ENCODE measurements around the gene GGACT.

GGACT gene

GRCh38 chr13:100514788-100515409 is 73.7 kb downstream of the GGACT start:
- CTCF ChIA-PET = interaction anchor here (0.6 to 1.8 kb wide), 7 partner anchors 26 to 639 kb away, joined by 3 to 7 read pairs (median 3); no protein-coding TSS in a partner anchor
- peak; percentile 76 for DNase-seq (ENCODE audit: extremely low spot score)
- TF ChIP-seq ARNT (IDR thresholded peaks at IDR 0.05) = no peak
- no peak for TF ChIP-seq LEF1 (IDR thresholded peaks at IDR 0.05; ENCODE audit: borderline replicate concordance)
- no peak for TF ChIP-seq FOXK2 (IDR thresholded peaks at IDR 0.05)
- TF ChIP-seq PKNOX1 (IDR thresholded peaks at IDR 0.05) = no peak
- TF ChIP-seq HDGF (IDR thresholded peaks at IDR 0.05; ENCODE audit: borderline replicate concordance) = no peak
- TF ChIP-seq ZNF384 (IDR thresholded peaks at IDR 0.05) = no peak
- TF ChIP-seq TARDBP (IDR thresholded peaks at IDR 0.05) = no peak
- TF ChIP-seq FOXM1 (IDR thresholded peaks at IDR 0.05; ENCODE audit: borderline replicate concordance) = no peak
- no peak for TF ChIP-seq SUZ12 (IDR thresholded peaks at IDR 0.05)
- TF ChIP-seq L3MBTL2 (conservative IDR thresholded peaks at IDR 0.05) = no peak
- no peak for TF ChIP-seq CTBP1 (IDR thresholded peaks at IDR 0.05; ENCODE audit: borderline replicate concordance)
- TF ChIP-seq NFRKB (IDR thresholded peaks at IDR 0.05) = no peak
- no peak for TF ChIP-seq BHLHE40 (IDR thresholded peaks at IDR 0.05; ENCODE audit: borderline replicate concordance)
- no peak for TF ChIP-seq ELF4 (IDR thresholded peaks at IDR 0.05)
- no peak for TF ChIP-seq SP1 (IDR thresholded peaks at IDR 0.05)
- TF ChIP-seq FOXA1 (IDR thresholded peaks at IDR 0.05) = no peak
- POLR2A ChIA-PET = no interaction called here

- CTCF ChIA-PET = interaction anchor here (1.0 to 1.8 kb wide), 4 partner anchors 27 to 638 kb away, joined by 3 to 7 read pairs (median 3); no protein-coding TSS in a partner anchor
- no peak for DNase-seq (ENCODE audit: extremely low spot score)
- POLR2A ChIA-PET = no interaction called here
- TF ChIP-seq L3MBTL2 (conservative IDR thresholded peaks at IDR 0.05) (no peak), PKNOX1 (IDR thresholded peaks at IDR 0.05) (peak; percentile 54)
Observed at GRCh38 chr13:100513987-100514670, 74.5 kb downstream of the GGACT start.

GRCh38 chr13:100513171-100513570 is 75.4 kb downstream of the GGACT start:
- no peak for DNase-seq (ENCODE audit: extremely low spot score)
- POLR2A ChIA-PET = no interaction called here
- CTCF ChIA-PET = no interaction called here
- no peak for TF ChIP-seq FOXA1 (IDR thresholded peaks at IDR 0.05)
- no peak for TF ChIP-seq ZNF384 (IDR thresholded peaks at IDR 0.05)
- TF ChIP-seq HDGF (IDR thresholded peaks at IDR 0.05; ENCODE audit: borderline replicate concordance) = no peak
- no peak for TF ChIP-seq TARDBP (IDR thresholded peaks at IDR 0.05)
- no peak for TF ChIP-seq L3MBTL2 (conservative IDR thresholded peaks at IDR 0.05)
- no peak for TF ChIP-seq LEF1 (IDR thresholded peaks at IDR 0.05; ENCODE audit: borderline replicate concordance)
- no peak for TF ChIP-seq FOXK2 (IDR thresholded peaks at IDR 0.05)
- TF ChIP-seq FOXM1 (IDR thresholded peaks at IDR 0.05; ENCODE audit: borderline replicate concordance) = no peak
- no peak for TF ChIP-seq ELF4 (IDR thresholded peaks at IDR 0.05)
- no peak for TF ChIP-seq CTBP1 (IDR thresholded peaks at IDR 0.05; ENCODE audit: borderline replicate concordance)
- no peak for TF ChIP-seq ARNT (IDR thresholded peaks at IDR 0.05)

GRCh38 chr13:100512422-100512821 is 76.2 kb downstream of the GGACT start:
- POLR2A ChIA-PET = no interaction called here
- CTCF ChIA-PET = interaction anchor here (0.7 kb wide), 1 partner anchor 612 kb away, joined by 3 read pairs; no protein-coding TSS in a partner anchor
- TF ChIP-seq FOXA1 (IDR thresholded peaks at IDR 0.05) (no peak), SUZ12 (IDR thresholded peaks at IDR 0.05) (no peak), ARNT (IDR thresholded peaks at IDR 0.05) (no peak), ELF4 (IDR thresholded peaks at IDR 0.05) (no peak), L3MBTL2 (conservative IDR thresholded peaks at IDR 0.05) (no peak), PKNOX1 (IDR thresholded peaks at IDR 0.05) (peak; percentile 36; the same call in 1 of the 2 replicates), HDGF (IDR thresholded peaks at IDR 0.05; ENCODE audit: borderline replicate concordance) (no peak), LEF1 (IDR thresholded peaks at IDR 0.05; ENCODE audit: borderline replicate concordance) (no peak)
- DNase-seq (ENCODE audit: extremely low spot score) = no peak

- TF ChIP-seq L3MBTL2 (conservative IDR thresholded peaks at IDR 0.05) (no peak), ARNT (IDR thresholded peaks at IDR 0.05) (no peak), FOXM1 (IDR thresholded peaks at IDR 0.05; ENCODE audit: borderline replicate concordance) (no peak), FOXA1 (IDR thresholded peaks at IDR 0.05) (no peak), SUZ12 (IDR thresholded peaks at IDR 0.05) (no peak)
- DNase-seq (ENCODE audit: extremely low spot score) = no peak
- CTCF ChIA-PET = no interaction called here
- POLR2A ChIA-PET = no interaction called here
Observed at GRCh38 chr13:100511466-100511865, 77.1 kb downstream of the GGACT start.

- POLR2A ChIA-PET = no interaction called here
- CTCF ChIA-PET = interaction anchor here (0.6 to 0.8 kb wide), 3 partner anchors 16 to 788 kb away, joined by 3 to 12 read pairs (median 3); no protein-coding TSS in a partner anchor
- TF ChIP-seq ZNF384 (IDR thresholded peaks at IDR 0.05) (no peak), SP1 (IDR thresholded peaks at IDR 0.05) (no peak), ARNT (IDR thresholded peaks at IDR 0.05) (no peak), FOXA1 (IDR thresholded peaks at IDR 0.05) (no peak), SUZ12 (IDR thresholded peaks at IDR 0.05) (no peak), PKNOX1 (IDR thresholded peaks at IDR 0.05) (peak; percentile 61)
Observed at GRCh38 chr13:100510208-100510957, 78.2 kb downstream of the GGACT start.

More at GRCh38 chr13:100510208-100510957, 78.2 kb downstream of the GGACT start:
- DNase-seq (ENCODE audit: extremely low spot score) = no peak
